HG02970 (cell line): ENCODE measurements around the gene PARS2.
A peak's percentile ranks its signal among the peaks of the same experiment; 100 is the strongest.

Experiments
- ATAC-seq: cut with Tn5 transposase; IDR thresholded peaks from one replicate; pipeline ENCODE4 v1.9.1; 2021; ENCODE audit warnings: mild to moderate bottlenecking, moderate library complexity, moderate number of reproducible peaks; ENCODE audit not compliant: unreplicated experiment, low FRiP score

Gene PARS2

GRCh38 chr1:54742282-54742681, 22.0 kb downstream of the PARS2 start:
- no peak for ATAC-seq

GRCh38 chr1:54741531-54741930, 22.8 kb downstream of the PARS2 start:
- no peak for ATAC-seq

GRCh38 chr1:54738244-54738643, 26.1 kb downstream of the PARS2 start:
- no peak for ATAC-seq

GRCh38 chr1:54736685-54737084, 27.6 kb downstream of the PARS2 start:
- ATAC-seq = no peak

GRCh38 chr1:54728027-54728426, 36.3 kb downstream of the PARS2 start:
- no peak for ATAC-seq

- no peak for ATAC-seq
Measured at GRCh38 chr1:54724771-54725170, 39.6 kb downstream of the PARS2 start.

- ATAC-seq = no peak
Measured at GRCh38 chr1:54723985-54724384, 40.3 kb downstream of the PARS2 start.

- ATAC-seq = no peak
Measured at GRCh38 chr1:54721719-54722118, 42.6 kb downstream of the PARS2 start.

- no peak for ATAC-seq
Measured at GRCh38 chr1:54716299-54717047, 47.9 kb downstream of the PARS2 start.

- peak; percentile 92 for ATAC-seq
Measured at GRCh38 chr1:54715493-54716298, 48.6 kb downstream of the PARS2 start, which contains the start of gene TTC4. TTC4 (plus strand) TSS chr1:54715861; CDS start chr1:54715909, 48 bp downstream.

GRCh38 chr1:54714881-54715492, 49.3 kb downstream of the PARS2 start:
- no peak for ATAC-seq

GRCh38 chr1:54711536-54711935, 52.8 kb downstream of the PARS2 start:
- no peak for ATAC-seq

GRCh38 chr1:54710841-54711240, 53.5 kb downstream of the PARS2 start:
- no peak for ATAC-seq

- ATAC-seq = no peak
Measured at GRCh38 chr1:54710434-54710833, 53.9 kb downstream of the PARS2 start.

- ATAC-seq = no peak
Measured at GRCh38 chr1:54709547-54710292, 54.6 kb downstream of the PARS2 start.

GRCh38 chr1:54708385-54708784, 55.9 kb downstream of the PARS2 start:
- no peak for ATAC-seq
